ENCODE data around the gene NHLRC4. TPM values are rescaled to one million over a fixed set of nuclear protein-coding genes. Genes with fewer than 3 reads are reported as not detected.

NHLRC4 gene, protein sequence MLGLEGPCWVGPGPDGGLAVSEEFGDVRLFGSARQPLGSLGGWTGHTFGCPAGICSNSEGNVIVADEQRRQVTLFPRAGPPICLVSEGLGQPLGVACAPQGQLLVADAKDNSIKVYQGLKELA
- total RNA-seq, result 1.7 and 2.6 TPM in 2 replicates

DNA sequence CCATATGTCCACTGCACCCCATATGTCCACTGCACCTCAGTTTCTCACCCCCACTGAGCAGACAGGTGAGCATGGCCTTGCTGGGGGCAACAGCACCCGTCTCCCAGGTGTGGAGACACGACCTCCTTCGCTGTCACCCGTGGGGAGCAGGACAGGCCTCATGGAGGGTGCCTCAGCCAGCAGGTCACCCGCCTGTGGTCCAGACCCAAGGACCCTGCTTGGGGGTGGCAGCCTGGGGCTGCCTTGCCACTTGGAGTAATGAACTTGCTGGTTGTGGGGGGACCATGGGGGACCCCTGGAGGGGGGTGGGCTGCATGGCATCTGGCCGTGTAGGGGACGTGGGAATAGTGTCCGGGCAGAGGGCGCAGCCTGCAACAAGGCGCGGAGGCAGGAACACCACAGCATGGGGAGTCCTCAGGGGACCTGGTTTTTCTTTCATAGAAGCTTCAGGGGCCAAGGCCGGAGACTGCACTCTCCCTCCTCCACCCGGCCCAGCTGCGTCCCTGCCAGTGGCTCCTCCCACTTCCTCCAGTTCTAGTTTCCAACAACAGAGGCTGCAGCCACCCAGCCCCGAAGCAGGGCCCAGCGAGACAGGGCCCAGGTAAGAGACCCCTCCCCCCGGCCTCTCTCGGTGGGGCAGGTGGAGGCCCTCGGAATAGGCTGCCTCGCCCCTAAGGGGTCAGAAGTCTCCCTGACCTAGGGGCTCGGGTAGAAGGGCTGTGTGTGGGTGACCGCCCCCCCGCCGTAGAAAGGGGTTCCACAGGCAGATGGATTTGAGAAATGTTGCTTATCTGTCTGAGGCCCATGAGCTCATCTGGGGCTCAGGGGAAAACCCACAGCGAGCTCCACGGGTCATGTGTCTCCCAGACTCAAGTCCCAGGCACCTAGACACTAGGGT lies at the start of gene NHLRC4:
NHLRC4 (plus strand) TSS at position 531 of the 898 bp plus-strand sequence. CDS start 1,043 bp downstream, outside the sequence.

DNA sequence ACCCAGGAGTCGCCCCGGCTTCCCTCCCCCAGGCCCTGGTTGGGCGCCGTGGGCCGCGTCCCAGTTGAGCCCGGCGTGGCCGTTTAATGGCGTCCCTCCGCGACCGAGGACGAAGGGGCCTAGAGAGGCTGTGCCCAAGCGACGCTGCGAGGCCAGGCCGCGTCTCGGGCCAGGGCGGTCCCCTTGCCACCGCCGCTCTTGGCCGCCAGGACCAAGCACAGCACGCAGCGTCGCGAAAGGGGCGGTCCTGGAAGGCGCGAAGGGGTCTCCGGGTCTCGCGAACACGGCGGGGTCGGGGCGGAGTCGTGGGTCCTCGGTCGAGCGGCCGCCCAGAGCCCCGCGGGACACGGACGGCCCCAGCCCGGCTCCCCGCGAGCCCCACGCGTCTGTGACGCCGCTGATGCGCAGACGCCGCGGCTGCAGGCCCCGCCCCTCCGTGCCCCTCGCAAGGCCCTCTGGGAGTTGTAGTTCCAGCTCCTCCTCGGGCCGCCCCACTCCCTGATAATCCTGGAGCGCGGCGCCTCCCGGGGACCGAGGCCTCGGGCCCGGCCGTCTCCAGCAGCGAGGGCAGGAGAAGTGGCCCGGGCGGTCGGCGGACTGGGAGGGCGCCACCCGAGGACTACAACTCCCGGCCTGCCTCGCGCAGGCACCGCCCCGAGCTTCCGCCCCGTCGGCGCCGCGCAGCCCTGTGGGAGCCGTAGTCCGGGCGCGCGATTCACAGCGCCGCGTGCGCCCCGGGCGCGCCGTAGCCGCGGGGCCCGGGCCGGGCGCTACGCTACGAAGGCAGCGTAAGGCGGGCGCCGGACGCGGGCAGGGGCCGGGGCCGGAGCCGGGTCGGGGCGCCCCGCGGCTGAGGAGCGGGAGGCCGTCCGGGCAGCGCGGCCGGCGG lies 39.5 kb upstream of the NHLRC4 start, which contains the start of gene CAPN15:
CAPN15 (plus strand) TSS at position 698 of the 889 bp plus-strand sequence. CDS start 19,127 bp downstream, outside the sequence.

DNA sequence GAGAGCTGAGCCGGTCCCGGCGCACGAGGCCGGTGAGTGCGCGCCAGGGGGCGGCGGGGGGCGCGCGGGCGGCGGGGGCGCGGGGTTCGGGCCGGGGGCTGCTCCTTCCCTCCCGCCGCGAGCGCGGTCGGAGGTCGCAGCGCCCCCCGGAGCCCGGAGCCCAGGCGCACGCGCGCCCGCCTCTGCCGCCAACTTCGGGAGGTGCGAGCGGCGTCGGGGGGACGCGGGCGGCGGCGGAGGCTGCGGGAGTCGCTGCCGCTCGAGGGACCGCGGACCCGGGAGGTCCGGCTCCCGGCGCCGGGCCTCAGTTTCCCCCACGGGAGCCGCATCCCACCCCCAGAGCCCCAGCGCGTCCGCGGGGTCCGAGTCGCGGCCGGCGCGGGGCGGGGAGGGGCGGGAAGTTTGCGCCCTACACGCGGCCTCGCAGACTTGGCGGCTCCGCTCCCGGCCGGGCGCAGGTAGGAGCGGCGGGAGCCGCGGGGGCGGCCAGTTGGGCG lies 6.6 kb upstream of the NHLRC4 start, which contains the start of gene PRR35:
PRR35 (plus strand) TSS at position 191 of the 497 bp plus-strand sequence. CDS start 2,901 bp downstream, outside the sequence.

DNA sequence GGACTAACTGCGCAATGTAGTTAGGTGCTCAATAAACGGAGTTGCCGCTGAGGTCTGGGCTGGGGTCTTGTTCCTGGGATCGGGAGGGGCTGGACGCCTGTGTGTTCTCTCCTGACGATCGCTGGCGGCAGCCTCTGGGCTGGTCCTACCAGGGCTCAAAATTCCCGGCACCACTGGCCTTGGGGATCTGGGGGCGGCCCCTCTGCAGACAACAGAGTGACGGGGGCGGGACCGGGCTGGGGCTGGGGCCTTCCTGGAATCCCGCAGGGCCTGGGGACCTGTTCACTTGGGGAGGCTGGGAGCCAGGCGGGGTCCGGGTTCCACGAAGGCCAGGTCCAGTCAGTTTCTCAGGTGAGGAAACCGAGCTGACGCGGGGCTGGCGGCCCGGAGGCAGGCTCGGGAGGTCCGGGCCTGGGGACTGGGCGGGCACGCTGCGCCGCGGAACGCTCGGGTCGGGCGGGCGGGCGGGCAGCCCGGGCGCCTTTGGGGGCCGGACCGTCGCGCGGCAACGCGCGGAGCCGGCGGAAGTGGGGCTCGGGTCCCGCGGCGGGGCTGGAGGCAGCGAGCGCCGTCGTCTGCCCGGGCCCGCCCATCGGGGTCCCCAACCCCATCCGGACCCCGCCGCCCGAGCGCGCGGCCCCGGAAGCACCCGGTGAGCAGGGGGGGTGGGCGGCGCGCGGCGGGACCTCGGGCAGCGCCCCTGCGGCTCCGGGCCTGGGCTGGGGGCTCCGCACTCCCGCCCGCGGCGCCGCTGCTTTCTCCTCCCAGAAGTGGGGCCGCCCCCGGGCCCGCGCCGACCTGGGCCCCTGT lies 2.8 kb downstream of the NHLRC4 start, which contains the start of gene PIGQ:
PIGQ (plus strand) TSS at position 524 of the 810 bp plus-strand sequence. CDS start 4,107 bp downstream, outside the sequence.

DNA sequence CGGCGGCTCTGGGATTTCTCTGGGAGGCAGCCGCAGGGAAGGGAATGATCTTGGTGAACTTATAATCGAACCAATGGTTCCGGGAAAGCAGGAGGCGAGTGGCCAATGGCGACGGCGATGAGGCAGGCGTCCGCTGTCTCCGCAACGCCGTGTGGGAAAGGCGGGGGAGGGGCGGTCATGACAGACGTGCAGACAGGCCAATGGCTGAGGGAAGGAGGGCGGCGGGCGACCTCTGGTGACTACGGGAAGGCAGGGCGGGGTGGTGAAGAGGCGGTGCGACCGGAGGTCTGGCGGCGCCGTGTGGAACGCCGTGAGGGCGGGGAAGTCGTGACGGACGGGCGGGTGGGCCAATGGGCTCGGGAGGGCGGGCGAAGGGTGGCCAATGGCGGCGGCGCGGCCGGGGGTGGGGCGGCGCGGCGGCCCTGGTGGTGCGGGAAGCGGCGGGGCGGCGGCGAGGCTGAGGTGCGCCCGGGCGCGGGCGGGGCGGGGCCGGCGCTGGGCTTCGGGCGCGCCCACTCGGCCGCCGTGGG lies 22.9 kb downstream of the NHLRC4 start, which contains the start of gene RAB40C:
RAB40C (plus strand) TSS at position 409 of the 530 bp plus-strand sequence. CDS start 226 bp downstream, outside the sequence.

Other genes starting within 250 kb of the NHLRC4 start
- gene AXIN1, start 214.3 kb upstream of the NHLRC4 start, total RNA-seq, result 14.4 and 16.9 TPM in 2 replicates
- gene MRPL28, start 196.5 kb upstream of the NHLRC4 start, total RNA-seq, result 79.5 and 91.3 TPM in 2 replicates
- gene PGAP6, start 185.0 kb upstream of the NHLRC4 start, total RNA-seq, result 77.7 and 108 TPM in 2 replicates
- 61.1 and 67.6 TPM in 2 replicates for gene NME4, start 169.8 kb upstream of the NHLRC4 start, total RNA-seq
- gene DECR2, start 165.1 kb upstream of the NHLRC4 start, total RNA-seq, result 8.5 and 10.4 TPM in 2 replicates
- 25.4 and 26.5 TPM in 2 replicates for gene RAB11FIP3, start 141.4 kb upstream of the NHLRC4 start, total RNA-seq
- 15.8 and 20.6 TPM in 2 replicates for gene CAPN15, start 39.3 kb upstream of the NHLRC4 start, total RNA-seq
- gene PRR35, start 6.6 kb upstream of the NHLRC4 start, total RNA-seq, result not detected in 2 replicates
- gene PIGQ, start 3.0 kb downstream of the NHLRC4 start, total RNA-seq, result 22.5 TPM in 2 replicates
- 8.3 and 10.0 TPM in 2 replicates for gene RAB40C, start 23.1 kb downstream of the NHLRC4 start, total RNA-seq
- gene WFIKKN1, start 64.0 kb downstream of the NHLRC4 start, total RNA-seq, result 0.12 and 0.13 TPM in 2 replicates
- 77.3 and 88.6 TPM in 2 replicates for gene METTL26, start 69.3 kb downstream of the NHLRC4 start, total RNA-seq
- gene MCRIP2, start 74.8 kb downstream of the NHLRC4 start, total RNA-seq, result 14.2 and 19.3 TPM in 2 replicates
- gene WDR90, start 82.4 kb downstream of the NHLRC4 start, total RNA-seq, result 10.4 and 13.2 TPM in 2 replicates
- 27.2 and 32.1 TPM in 2 replicates for gene RHOT2, start 101.1 kb downstream of the NHLRC4 start, total RNA-seq
- gene RHBDL1, start 108.7 kb downstream of the NHLRC4 start, total RNA-seq, result 3.2 and 4.2 TPM in 2 replicates
- gene STUB1, start 113.4 kb downstream of the NHLRC4 start, total RNA-seq, result 130 and 188 TPM in 2 replicates
- 26.7 and 27.2 TPM in 2 replicates for gene JMJD8, start 117.3 kb downstream of the NHLRC4 start, total RNA-seq
- gene WDR24, start 123.4 kb downstream of the NHLRC4 start, total RNA-seq, result 2.6 and 3.7 TPM in 2 replicates
- 0.06 and 0.13 TPM in 2 replicates for gene FBXL16, start 138.8 kb downstream of the NHLRC4 start, total RNA-seq
- gene METRN, start 148.1 kb downstream of the NHLRC4 start, total RNA-seq, result 124 and 143 TPM in 2 replicates
- 24.5 and 32.4 TPM in 2 replicates for gene ANTKMT, start 154.1 kb downstream of the NHLRC4 start, total RNA-seq
- gene CCDC78, start 159.4 kb downstream of the NHLRC4 start, total RNA-seq, result 0.79 and 1.1 TPM in 2 replicates
- 7.2 and 10.8 TPM in 2 replicates for gene HAGHL, start 160.1 kb downstream of the NHLRC4 start, total RNA-seq
- 31.5 and 38.3 TPM in 2 replicates for gene CIAO3, start 174.0 kb downstream of the NHLRC4 start, total RNA-seq
- gene MSLN, start 193.7 kb downstream of the NHLRC4 start, total RNA-seq, result not detected in 2 replicates
- gene RPUSD1, start 221.4 kb downstream of the NHLRC4 start, total RNA-seq, result 10.0 and 13.6 TPM in 2 replicates
- gene CHTF18, start 221.6 kb downstream of the NHLRC4 start, total RNA-seq, result 6.7 and 9.0 TPM in 2 replicates
- not detected in 2 replicates for gene GNG13, start 233.7 kb downstream of the NHLRC4 start, total RNA-seq

Measured in aortic smooth muscle cell (primary cell).